Raji (cell line): ENCODE measurements around the gene SDF2L1.

ENCODE experiments used
- POLR2A ChIP-seq: IDR thresholded peaks from 2 replicates; pipeline ENCODE4 v1.6.1; 2011; ENCODE audit warnings: low read depth, low read length, control low read depth; ENCODE audit not compliant: insufficient read depth

Gene SDF2L1

DNA sequence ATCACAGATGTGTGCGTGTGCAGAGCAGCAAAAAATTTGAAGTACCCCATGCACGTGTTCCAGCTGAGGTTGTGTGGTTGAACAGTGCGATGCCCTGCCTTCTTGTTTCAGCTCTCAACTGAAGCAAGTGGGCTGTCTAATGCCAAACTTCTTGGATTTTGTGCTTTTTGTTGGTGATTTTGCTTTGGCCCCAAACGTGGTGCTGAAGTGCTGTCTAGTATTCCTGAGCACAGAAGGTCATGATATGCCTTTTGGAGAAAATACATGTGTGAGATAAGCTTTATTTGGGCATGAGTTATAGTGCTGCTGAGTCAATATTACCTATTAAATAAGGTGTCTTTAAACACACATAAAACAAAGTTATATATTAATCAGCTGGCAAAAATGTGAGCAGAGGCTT is 26.4 kb upstream of the SDF2L1 start:
- no peak for TF ChIP-seq POLR2A

DNA sequence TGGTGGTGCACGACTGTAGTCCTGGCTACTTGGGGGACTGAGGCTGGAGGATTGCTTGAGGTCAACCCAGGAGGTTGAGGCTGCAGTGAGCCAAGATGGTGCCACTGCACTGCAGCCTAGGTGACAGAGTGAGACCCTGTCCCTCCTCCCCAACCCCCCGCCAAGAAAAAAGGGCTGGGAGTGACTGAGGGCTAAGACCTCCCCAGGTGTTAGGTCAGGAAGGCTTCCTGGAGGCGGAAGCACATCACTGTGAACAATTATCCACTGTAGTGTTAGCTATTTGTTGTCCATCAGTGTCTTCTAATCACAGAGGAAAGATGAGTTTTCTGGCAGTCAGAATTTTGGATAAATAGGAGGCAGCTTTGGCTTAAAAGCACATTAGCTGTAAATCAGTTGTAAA is 21.1 kb upstream of the SDF2L1 start:
- no peak for TF ChIP-seq POLR2A

DNA sequence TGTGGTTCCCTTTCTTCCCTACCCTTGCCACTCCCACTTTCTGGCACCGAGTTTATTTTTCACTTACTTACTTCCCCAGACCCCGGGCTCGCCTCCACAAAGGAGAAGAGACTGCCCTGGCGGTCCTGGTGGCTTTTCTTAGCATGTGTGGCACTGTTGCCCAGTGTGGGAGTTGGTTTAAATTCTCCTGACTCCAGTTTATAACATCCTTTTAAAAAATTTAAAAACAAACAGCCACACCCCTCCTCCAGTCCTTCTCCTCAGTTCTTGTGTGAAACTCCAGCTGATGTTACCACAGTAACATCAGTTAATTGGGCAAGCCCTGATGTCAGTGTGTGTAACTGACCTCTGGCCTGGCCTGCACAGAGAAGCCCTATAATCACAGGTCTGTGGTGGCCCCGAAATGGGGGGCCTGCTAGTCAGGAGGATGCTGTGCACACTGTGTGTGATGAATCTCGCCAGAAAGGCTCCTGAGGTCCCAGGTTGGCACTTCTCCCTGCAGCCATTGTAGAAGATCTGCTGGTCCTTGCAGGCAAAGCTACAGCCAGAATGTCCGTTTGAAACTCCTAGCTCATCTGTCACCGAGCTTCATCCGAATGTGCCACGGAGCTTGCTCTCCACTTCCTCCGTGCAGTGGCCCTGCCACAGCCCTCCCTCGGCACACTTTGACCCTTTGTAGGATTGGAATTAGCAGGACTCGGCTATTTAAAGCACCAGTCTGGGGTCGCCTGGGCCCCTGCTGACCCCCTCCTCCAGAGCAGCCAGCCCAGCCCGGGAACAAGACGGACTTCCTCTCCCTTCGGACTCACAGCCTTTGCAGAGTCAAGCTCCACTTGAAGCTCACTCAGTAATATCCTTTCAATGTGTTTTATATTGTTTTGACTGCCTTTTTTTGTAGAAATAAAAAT is 19.8 kb upstream of the SDF2L1 start:
- no peak for TF ChIP-seq POLR2A

DNA sequence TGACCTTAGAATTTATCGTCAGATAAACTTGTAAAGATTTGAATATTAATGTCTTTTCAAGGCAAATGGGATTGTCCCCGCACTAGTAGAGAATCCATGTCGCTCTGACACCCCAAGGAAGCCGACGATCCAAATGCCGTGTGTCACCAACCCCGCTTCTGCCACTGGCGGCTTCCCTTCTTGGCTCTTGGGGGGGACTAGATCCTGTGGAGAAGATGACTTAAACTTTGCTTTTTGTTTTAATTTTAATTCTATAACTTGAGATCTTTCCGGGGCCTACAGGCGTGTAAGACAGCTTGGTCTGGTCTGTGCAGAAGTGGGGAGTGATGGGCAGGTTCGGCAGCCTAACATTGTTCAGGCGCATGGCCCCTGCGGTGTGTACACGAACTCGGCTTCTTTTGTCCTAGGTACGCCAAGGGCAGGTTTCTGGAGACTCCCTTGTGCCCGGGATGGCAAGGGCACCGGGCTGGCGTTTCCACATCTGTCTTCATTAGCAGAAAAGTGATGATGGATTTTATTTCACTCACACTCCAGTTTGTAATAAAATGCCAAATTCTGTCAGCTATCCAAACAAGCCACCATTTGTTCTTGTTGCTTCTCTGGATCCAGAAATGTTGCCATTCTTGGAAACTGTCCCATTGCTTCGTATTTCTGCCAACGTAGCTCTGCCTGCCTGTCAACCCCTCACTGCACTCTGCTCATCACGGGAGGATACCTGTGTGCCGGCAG is 19.0 kb upstream of the SDF2L1 start:
- no peak for TF ChIP-seq POLR2A

DNA sequence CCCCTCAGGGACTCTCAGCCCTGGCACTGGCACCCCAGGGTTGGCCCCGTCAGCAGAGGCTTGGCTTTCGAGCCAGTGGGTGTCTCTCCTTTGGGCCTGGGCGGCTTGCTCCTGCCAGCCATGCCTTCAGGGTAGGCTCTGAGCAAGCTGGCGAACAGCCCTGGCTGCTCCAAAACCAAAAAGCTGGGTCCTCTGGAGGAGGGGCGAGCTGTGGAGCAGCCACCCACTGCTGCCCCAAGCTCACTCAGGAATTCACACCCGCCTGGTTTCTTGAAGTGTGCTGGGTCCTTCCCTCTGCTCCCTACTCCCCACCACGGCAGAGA is 18.5 kb upstream of the SDF2L1 start:
- TF ChIP-seq POLR2A = no peak

DNA sequence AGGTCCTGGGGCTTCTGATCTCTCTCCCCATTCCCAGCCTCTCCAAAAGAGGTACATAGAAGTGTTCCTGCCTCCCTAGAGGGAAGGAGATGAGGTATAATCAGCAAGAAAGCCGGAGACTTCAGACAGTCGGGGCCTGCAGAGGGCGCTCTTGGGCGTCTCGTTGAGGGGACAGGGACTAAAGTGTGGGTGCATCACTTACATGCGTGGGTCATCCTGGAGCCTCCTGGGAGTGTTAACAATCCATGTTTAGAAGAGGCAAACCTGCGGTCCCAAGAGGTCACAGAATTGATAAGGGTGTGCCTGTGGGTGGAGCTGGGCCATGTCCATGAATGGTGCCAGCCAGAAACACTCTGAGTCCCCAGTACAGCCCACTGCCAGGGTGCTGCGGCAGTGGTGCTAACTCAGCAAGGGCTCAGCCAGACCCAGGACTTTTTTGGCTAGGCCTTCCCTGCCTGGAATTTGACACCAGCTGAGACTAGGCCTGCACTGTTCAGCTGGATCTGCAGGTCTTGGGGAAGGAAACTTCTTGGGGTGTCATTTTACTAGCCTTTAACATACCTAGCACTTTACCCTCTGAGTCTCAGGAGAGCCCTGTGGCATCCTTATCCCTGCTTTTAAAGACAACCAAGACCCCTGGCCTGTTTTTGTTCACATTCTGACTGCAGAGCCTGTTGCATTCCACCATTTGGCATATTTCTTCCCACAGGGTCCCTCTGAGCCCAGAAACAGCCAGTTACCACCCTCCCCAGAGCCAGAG is 17.8 kb upstream of the SDF2L1 start:
- TF ChIP-seq POLR2A = no peak

DNA sequence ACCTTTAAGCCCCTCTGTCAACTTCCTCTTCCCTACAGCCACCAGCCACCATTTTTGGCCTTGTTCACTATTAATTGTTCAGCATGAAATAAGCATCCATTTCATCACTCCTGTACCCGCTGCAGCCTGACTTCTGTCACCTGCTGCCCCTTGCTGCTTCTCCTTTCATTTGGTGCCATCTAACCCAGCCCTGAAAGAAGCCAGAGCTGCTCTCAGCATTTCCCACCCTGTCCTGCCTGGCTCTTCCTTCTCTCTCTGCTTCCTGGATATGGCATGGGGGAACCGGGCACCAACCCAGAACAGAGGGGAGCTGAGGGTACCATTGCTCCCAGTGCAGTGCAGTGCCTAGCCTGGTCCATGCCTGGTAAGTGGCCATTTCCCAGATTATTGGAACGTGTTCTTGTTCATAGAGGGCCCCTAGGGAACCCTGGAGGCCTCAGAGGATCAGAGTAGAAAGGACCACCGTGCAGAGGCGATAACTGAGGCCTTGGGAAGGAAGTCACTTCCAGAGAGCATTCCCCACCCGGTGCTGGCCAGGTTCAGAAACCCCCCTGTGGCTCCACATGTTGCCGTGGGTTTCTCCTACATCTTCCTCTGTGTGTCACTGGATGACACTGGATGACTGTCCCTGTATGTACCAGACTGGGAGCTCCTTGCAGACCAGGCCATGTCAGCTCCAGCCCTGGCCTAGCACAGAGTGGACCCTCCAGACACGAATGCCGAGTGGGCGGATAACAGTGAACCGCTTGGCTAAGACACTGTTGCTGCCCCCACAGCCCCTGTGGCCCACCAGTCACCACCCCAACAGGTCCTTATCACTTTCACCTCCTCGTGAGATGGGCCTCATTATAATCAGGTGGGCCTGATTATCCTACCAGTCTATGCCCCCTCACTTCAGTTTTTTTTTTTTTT is 17.0 kb upstream of the SDF2L1 start:
- peak; percentile 53 for TF ChIP-seq POLR2A

DNA sequence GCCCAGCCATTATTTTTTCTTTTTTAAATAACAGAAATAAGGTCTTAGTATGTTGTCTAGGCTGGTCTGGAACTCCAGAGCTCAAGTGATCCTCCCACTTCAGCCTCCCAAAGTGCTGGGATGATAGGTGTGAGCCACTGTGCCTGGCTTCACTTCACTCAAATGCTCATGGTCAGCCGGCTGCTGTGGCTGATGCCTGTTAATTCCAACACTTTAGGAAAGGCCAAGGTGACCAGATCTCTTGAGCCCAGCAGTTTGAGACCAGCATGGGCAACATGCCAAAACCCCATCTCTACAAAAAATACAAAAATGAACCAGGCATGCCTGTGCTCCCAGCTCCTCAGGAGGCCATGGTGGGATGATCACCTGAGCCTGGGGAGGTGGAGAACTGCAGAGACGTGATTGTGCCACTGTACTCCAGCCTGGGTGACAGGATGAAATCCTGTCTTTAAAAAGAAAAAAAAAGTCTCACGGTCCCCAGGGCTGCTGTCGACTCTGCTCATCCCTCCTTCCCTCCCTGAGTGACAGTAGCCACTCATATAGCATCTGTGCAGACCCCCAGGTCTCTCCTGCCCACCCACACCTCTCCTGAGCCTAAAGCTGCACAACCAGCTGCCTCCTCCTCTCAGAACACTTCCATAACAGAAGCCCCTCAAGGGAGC is 15.9 kb upstream of the SDF2L1 start:
- no peak for TF ChIP-seq POLR2A

DNA sequence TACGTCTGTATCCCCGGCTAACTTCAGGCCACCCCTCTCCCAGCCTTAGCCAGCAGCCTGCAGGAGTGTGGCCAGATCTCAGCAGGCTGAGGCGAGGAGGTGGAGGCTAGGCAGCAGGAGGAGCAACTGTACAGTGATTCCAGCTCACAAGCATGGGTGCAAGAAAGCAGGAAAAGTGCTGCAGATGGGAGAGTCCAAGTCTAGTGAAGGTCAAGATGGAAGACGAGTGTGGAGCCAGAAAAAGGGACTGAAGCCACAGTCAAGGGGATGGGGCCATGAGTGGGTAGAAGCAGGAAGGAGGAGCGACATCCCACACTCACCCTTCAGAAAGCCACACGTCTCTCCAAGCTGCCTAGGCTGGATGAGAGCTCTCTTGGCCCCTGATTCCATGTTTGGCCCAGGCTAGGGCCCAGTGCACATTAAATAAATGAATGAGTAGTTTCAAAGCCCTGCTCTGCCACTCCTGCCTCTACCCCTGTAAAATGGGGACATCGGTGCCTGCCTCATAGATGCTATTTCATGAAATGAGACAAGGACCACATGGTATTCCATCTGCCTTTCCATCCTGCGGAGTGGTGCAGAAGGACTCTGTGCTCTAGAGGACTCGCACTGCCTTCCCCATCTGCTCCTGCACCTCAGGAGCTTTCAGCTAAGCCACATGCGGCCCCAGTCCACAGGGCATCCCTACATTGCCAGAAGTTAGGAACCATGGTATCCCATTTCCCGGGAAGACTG is 15.2 kb upstream of the SDF2L1 start:
- 0 out of 2 replicates have a peak, but pooled peaks have one; percentile 23 for TF ChIP-seq POLR2A

DNA sequence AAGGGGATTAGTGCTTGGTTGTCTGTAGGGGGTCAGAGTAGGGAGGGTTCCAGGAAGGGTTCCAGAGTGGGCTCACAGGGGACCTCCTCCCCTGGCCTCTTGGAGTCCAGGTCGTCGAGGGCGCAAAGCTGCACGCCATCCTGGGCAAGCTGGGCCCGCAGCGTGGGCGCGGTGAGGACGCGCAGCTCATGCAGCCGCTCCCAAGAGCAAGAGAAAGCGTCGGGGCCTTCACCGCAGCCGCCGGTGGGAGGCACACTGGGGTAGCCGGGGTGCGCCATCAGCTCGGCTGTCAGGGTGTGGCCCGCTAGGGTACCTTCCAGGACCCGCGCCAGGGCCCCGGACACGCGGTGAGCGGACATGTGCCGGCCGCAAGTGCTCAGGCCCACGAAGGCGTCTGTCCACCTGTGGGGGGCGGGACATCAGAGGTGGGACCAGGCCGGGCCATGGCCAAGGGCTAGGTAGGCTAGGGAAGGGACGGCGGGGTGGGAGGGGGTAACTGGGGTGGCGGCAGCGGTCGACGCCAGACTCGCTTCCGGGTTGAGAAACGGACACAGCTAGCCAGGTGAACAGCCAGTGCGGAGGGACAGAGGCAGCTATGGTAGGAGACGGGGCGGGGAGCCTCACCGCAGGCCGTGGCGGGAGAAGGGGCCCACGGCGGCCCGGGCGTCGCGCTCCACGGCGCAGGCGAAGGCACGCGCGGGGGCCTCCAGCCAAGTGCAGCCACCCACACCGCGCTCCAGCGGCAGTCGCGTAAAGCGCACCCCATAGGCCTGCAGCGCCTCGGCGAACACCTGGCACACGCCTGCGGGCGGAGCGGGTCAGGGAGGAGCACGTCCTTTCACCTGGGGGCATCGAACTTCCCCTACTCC is 13.5 kb upstream of the SDF2L1 start:
- no peak for TF ChIP-seq POLR2A

DNA sequence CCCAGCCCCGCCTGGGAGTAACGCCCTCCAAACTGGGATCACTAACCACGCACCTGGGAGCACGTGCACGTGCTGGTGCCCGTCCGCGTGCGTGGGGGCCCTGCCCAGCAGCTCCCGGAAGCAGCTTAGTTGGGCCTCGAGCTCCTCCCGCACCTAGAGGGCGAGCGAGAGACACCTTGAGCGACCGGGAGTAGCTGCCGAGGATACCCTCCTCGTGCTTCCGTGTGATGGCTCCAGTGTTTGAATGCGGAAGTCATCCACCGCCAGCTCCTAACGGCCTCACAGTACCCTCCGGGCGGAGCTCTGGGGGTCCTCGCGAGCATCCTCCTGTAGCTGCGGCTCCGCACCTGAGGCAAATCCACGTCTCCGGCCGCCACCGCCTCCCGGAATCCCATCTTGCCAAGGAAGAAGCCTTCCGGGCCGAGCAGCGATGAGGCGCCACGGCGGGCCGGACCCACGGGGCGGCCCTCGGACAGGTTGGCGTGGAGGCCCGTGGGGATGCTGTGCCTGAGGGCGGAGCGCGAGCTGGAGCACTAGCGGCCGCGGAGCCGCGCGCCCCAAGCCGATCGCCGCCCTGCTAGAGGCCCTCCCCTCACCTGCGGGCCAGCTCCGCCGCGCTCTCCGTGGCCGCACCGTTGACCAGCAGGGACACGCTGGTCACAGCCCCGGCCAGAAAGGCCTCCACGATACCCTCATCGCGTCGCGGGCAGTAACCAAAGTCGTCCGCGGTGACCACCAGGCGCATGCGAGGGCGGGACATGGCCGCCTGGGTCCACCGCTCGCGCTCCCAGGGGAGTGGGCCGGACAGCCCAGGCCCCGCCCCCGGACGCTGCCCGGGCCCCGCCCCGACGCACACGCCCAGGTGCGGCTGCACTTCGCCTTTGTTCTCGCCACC is 12.6 kb upstream of the SDF2L1 start, which contains the start of gene YDJC:
TSS of gene YDJC (minus strand) at position 768 of the 895 bp plus-strand sequence. CDS start at position 760, 8 bp downstream.
- peak; percentile 81 for TF ChIP-seq POLR2A
